Retinal pigment epithelial cell (primary cell): Measurements from ENCODE around the gene NR2E3.

Source experiments
- DNase-seq: peaks from one replicate; pipeline ENCODE4 v3.0.0-alpha.2; 2010; ENCODE audit warnings: low read depth
- H3K4me3 ChIP-seq: 2 replicates; pipeline ENCODE4 v1.5.1; 2011; ENCODE audit warnings: mild to moderate bottlenecking, low read length, control low read depth, moderate library complexity
- TF ChIP-seq, protein P1 (sequence below): conservative IDR thresholded peaks from 2 replicates; pipeline ENCODE4 v1.5.1; 2011; ENCODE audit warnings: low read depth, low read length, control low read depth, inconsistent platforms

NR2E3 gene

DNA sequence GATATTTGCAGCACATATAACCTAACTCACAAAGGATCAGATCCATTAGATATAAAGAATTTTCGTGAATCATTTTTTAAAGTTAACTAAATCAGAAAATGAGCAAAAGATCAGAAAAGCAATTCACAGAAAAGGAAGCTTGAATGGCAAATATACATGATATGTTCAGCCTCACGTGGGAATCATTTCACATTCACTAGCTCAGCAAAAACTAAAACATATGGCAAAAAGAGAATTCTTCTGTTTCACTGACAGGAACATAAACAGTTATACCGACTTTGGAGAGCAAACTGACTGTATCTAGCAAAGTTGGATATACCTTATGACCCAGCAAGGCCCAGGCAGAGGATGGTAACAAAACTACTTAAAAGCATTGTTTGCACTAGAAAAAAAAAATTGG, 34.0 kb upstream of the NR2E3 start:
- TF ChIP-seq, protein P1, sequence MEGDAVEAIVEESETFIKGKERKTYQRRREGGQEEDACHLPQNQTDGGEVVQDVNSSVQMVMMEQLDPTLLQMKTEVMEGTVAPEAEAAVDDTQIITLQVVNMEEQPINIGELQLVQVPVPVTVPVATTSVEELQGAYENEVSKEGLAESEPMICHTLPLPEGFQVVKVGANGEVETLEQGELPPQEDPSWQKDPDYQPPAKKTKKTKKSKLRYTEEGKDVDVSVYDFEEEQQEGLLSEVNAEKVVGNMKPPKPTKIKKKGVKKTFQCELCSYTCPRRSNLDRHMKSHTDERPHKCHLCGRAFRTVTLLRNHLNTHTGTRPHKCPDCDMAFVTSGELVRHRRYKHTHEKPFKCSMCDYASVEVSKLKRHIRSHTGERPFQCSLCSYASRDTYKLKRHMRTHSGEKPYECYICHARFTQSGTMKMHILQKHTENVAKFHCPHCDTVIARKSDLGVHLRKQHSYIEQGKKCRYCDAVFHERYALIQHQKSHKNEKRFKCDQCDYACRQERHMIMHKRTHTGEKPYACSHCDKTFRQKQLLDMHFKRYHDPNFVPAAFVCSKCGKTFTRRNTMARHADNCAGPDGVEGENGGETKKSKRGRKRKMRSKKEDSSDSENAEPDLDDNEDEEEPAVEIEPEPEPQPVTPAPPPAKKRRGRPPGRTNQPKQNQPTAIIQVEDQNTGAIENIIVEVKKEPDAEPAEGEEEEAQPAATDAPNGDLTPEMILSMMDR, result no peak
- no peak for DNase-seq
- no peak overlapping the region for H3K4me3 ChIP-seq

DNA sequence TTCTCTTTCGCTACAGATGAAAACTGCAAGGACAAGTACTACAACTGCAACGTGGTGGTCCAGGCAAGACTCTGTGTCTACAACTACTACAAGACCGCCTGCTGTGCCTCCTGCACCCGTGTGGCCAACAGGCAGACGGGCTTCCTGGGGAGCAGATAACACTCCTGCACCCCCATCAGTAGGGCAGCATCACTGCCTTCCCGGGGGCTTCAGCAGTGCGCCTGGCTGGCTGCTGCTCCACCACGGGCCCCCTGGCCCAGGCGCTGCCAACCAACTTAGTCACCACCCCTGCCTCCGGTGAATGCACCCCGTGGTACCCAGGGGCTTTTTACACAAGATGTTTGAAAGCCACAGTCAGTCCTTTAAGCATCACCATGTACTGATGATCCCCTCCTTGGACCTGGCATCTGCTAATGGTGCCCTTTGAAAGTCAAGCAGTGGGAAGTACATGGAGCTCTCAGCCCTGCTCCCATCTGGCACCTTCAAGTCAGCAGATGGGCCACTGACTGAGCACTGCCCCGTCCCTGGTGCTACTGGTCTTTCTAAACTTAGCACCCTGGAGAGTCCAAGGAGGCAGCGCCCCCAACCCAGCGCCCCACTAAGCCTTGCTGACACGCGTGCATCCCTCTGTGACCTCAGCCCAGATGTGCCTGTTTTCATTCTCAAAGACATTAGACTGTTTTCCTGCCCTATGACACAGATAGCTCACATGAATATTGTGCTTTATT, 33.0 kb upstream of the NR2E3 start:
- no peak for DNase-seq
- TF ChIP-seq, protein P1, result no peak
- no peak overlapping the region for H3K4me3 ChIP-seq

DNA sequence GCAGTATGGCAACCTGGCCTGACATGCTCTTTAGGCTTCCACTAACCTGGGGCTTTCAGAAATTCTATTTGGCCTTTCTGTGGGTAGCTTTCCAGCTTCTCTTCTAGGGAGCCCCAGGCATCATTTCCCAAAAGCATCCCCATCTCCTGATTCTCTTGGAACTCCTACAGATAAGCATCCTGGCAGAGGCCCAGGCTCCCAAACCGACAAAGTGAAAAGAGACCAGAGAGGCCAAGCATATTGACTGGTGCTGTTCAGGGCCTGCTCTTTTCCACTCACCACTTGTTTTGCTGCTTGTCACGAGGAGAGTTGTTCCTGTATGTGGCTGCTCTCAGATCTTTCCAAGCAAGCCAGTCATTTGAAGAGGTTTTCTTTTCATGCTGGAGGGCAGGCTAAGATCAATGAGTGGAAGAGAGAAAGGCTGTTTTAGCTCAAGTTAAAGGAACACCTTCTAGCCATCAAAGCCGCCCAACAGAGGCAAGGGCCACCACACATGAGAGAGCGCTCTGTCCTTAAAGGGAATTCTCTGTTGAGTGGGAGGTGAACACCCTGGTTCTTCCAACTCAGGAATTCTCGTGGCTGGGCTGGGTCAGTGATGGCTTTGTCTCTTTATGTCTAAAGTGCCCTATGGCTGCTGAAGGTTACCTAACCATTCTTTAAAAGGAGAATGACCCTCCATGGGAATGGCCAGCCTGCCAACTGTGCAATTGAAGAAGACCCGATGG, 31.1 kb upstream of the NR2E3 start:
- TF ChIP-seq, protein P1, result no peak
- DNase-seq, result no peak
- H3K4me3 ChIP-seq, result no peak overlapping the region

DNA sequence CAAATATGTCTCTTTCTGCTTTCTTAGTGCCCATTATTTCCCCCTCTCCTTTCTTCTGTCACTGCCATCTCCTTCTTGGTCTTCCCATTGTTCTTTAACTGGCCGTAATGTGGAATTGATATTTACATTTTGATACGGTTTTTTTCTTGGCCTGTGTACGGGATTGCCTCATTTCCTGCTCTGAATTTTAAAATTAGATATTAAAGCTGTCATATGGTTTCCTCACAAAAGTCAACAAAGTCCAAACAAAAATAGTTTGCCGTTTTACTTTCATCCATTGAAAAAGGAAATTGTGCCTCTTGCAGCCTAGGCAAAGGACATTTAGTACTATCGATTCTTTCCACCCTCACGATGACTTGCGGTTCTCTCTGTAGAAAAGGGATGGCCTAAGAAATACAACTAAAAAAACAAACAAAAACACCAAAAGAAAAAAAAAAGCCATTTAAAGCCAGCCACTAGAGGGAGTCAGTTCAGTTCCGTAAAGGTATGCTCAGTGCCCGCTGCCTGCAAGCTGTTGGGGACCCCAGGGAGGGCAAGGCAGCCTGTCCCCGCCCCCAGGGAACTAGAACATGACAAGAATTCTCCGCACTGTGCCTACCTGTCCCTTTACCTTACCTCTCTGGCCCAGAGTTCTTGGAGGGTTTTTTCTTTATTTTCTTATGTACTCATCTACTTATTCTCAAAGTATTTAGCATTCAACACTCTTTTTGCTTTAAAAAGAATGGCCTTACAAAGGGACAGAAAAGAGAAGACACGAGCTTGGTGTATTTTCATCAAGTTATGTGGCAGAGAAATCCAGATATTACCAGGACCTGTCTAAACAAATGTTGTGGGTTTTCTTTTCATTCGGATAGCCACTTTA, 30.0 kb upstream of the NR2E3 start:
- DNase-seq, result no peak
- H3K4me3 ChIP-seq, result no peak overlapping the region
- TF ChIP-seq, protein P1, result peak; percentile 79

DNA sequence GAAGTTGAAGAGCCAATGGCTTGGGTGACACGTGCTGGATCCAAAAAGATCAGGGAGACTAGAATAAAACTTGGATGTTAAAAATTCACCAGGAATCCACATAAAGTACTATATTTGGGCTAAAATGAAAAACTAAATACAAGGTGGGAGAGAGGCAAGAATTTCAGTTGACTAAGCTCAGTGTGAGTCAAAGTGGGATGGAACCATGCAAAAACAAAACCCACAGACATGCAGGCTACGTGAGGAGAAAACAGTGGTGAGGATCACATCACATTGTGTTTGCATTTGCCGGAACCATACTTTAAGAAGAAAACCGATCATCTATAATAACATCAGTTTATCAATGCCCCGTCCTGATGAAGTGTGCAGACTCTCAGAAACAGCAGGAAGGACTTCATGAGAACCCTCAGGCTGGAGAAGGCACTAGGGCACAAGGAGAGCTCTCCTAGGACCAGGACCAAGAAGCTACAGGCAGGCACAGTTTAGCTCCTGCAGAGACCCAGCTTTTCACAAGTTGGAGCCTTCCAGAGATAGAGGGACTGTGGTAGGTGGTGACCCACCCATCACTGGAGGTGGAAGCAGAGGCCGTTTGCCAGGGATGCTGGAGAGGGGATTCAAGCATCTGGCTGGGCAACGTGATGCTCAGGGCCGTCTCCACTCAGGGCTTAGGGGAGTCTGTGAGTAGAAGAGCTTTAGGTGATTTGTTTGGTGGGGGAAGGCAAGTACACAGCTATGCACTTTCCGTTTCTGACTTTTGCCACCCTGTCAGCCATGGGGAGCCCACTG, 29.0 kb upstream of the NR2E3 start:
- H3K4me3 ChIP-seq, result no peak overlapping the region
- DNase-seq, result no peak
- TF ChIP-seq, protein P1, result no peak

DNA sequence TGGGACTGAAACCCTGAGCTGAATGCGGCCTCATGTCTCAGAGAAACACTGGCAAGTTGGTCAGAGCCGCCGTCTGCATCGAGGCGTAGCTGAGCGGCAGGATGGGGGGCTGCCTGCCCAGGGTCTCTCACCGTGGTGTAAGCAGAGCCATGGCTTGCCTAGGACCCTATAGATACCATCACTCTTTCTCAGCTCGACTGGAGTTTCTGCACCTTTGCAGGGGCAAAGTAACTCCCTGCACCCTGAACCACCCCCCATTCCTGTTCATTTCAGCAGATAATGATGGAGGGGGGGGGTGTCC, 28.4 kb upstream of the NR2E3 start:
- TF ChIP-seq, protein P1, result no peak
- H3K4me3 ChIP-seq, result no peak overlapping the region
- no peak for DNase-seq
